ENCODE data around the gene SPDYE3. TPM values are rescaled to one million over a fixed set of nuclear protein-coding genes. Genes with fewer than 3 reads are reported as not detected.
A peak's percentile ranks its signal among the peaks of the same experiment; 100 is the strongest.
"Not testable (repeated sequence)": the region's sequence is repeated elsewhere in the genome, so short reads cannot be mapped to it uniquely, and the experiment has no call there.

The SPDYE3 gene
- total RNA-seq, 1 donor from 2014 or later, result not detected

- DNase-seq; intact Hi-C loops (cut with DNase I); ATAC-seq (ENCODE audit: poor library complexity): not testable (repeated sequence)
These were observed 36.6 kb downstream of the SPDYE3 start for GRCh38 chr7:100344124-100344559.

GRCh38 chr7:100344560-100345287 lies 37.2 kb downstream of the SPDYE3 start:
- ATAC-seq (ENCODE audit: poor library complexity), result peak; percentile 77
- DNase-seq; intact Hi-C loops (cut with DNase I): not testable (repeated sequence)

- ATAC-seq (ENCODE audit: poor library complexity) (peak; percentile 66), DNase-seq (peak; percentile 91)
- intact Hi-C loops (cut with DNase I), result not testable (repeated sequence)
These were observed 37.8 kb downstream of the SPDYE3 start for GRCh38 chr7:100345288-100345672.

GRCh38 chr7:100346921-100347320 lies 39.4 kb downstream of the SPDYE3 start:
- intact Hi-C loops (cut with DNase I), result no loop called here
- no peak for DNase-seq
- ATAC-seq (ENCODE audit: poor library complexity), result no peak

- intact Hi-C loops (cut with DNase I), result no loop called here
- no peak for ATAC-seq (ENCODE audit: poor library complexity)
- no peak for DNase-seq
These were observed 41.3 kb downstream of the SPDYE3 start for GRCh38 chr7:100348805-100349204.

- intact Hi-C loops (cut with DNase I), result no loop called here
- ATAC-seq (ENCODE audit: poor library complexity), result no peak
- DNase-seq, result no peak
These were observed 42.3 kb downstream of the SPDYE3 start for GRCh38 chr7:100349757-100350156.

GRCh38 chr7:100351657-100352058 lies 44.2 kb downstream of the SPDYE3 start:
- DNase-seq (no peak), ATAC-seq (ENCODE audit: poor library complexity) (no peak)
- intact Hi-C loops (cut with DNase I), result no loop called here

GRCh38 chr7:100352230-100352781 lies 44.8 kb downstream of the SPDYE3 start:
- intact Hi-C loops (cut with DNase I); DNase-seq; ATAC-seq (ENCODE audit: poor library complexity): not testable (repeated sequence)

- ATAC-seq (ENCODE audit: poor library complexity) (peak; percentile 8), DNase-seq (no peak)
- intact Hi-C loops (cut with DNase I), result no loop called here
These were observed 45.6 kb downstream of the SPDYE3 start for GRCh38 chr7:100352984-100353684.

GRCh38 chr7:100353685-100354330 lies 46.3 kb downstream of the SPDYE3 start:
- no peak for ATAC-seq (ENCODE audit: poor library complexity)
- intact Hi-C loops (cut with DNase I), result no loop called here
- DNase-seq, result no peak

- DNase-seq (no peak), ATAC-seq (ENCODE audit: poor library complexity) (no peak)
- intact Hi-C loops (cut with DNase I), result no loop called here
These were observed 49.0 kb downstream of the SPDYE3 start for GRCh38 chr7:100356416-100357068.

GRCh38 chr7:100357131-100357561 lies 49.6 kb downstream of the SPDYE3 start:
- intact Hi-C loops (cut with DNase I), result no loop called here
- ATAC-seq (ENCODE audit: poor library complexity) (no peak), DNase-seq (no peak)

- intact Hi-C loops (cut with DNase I), result no loop called here
- no peak for DNase-seq
- no peak for ATAC-seq (ENCODE audit: poor library complexity)
These were observed 50.7 kb downstream of the SPDYE3 start, which contains the start of gene PILRB for GRCh38 chr7:100358027-100358856. TSS of gene PILRB (plus strand) at chr7:100358117. CDS start at chr7:100358303, 186 bp downstream.

GRCh38 chr7:100358857-100359212 lies 51.3 kb downstream of the SPDYE3 start:
- DNase-seq (no peak), ATAC-seq (ENCODE audit: poor library complexity) (no peak)
- intact Hi-C loops (cut with DNase I), result no loop called here

GRCh38 chr7:100360135-100360854 lies 52.8 kb downstream of the SPDYE3 start:
- no peak for ATAC-seq (ENCODE audit: poor library complexity)
- intact Hi-C loops (cut with DNase I), result no loop called here
- no peak for DNase-seq

GRCh38 chr7:100363098-100363497 lies 55.6 kb downstream of the SPDYE3 start:
- intact Hi-C loops (cut with DNase I), result no loop called here
- DNase-seq (no peak), ATAC-seq (ENCODE audit: poor library complexity) (no peak)

GRCh38 chr7:100363797-100364196 lies 56.3 kb downstream of the SPDYE3 start:
- intact Hi-C loops (cut with DNase I); ATAC-seq (ENCODE audit: poor library complexity); DNase-seq: not testable (repeated sequence)
